HG03139 (cell line): ENCODE measurements around the gene PRAMEF12.
"Not testable (repeated sequence)": the region's sequence is repeated elsewhere in the genome, so short reads cannot be mapped to it uniquely, and the experiment has no call there.

Experiments
- ATAC-seq: cut with Tn5 transposase; IDR thresholded peaks from one replicate; pipeline ENCODE4 v1.9.1; 2021; ENCODE audit not compliant: unreplicated experiment

The PRAMEF12 gene

GRCh38 chr1:12773438-12773837, at the start of gene PRAMEF12:
PRAMEF12 (plus strand) TSS chr1:12773738; CDS start chr1:12774868, 1,130 bp downstream.
- ATAC-seq = no peak

- no peak for ATAC-seq
These were observed 45.1 kb upstream of the PRAMEF12 start for GRCh38 chr1:12728391-12728790.

DNA sequence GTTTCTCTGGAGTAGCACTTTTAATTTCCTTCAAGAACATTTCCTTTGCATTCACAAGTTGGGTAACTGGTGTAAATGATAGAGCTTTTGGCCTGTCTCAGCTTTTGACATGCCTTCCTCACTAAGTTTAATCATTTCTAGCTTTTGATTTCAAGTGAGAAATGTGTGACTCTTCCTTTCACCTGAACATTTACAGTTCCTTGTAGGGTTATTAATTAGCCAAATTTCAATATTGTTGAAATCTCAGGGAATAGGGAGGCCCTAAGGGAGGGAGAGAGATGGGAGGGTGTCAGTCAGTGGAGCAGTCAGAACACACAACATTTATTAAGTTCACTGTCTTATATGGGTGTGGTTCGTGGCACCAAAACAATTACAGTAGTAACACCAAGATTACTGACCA, 43.4 kb upstream of the PRAMEF12 start:
- no peak for ATAC-seq

DNA sequence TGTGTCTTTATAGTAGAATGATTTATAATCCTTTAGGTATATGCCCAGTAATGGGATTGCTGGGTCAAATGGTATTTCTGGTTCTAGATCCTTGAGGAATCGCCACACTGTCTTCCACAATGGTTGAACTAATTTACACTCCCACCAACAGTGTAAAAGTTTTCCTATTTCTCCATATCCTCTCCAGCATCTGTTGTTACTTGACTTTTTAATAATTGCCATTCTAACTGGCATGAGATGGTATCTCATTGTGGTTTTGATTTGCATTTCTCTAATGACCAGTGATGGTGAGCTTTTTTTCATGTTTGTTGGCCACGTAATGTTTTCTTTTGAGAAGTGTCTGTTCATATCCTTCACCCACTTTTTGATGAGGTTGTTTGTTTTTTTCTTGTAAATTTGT, 42.5 kb upstream of the PRAMEF12 start:
- not testable (repeated sequence) for ATAC-seq

DNA sequence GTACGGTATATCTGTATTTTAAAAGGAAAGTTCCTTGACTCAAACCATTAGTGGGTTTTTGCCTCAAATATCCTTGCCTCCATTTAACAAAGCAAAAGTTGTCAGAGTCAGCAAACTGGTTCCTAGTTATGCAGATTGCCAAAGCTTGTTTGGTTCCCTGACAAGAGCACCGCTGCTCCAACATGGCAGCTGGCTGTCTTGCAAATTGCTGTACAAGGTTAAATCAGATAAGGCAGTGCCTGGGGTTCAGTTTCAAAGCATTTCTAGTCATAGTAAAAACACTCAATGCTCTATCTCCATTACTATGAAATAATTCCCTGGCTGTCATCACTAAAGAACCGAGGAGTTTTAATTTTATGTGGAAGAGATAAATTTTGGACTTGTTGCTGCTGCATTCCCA, 38.9 kb upstream of the PRAMEF12 start:
- no peak for ATAC-seq

DNA sequence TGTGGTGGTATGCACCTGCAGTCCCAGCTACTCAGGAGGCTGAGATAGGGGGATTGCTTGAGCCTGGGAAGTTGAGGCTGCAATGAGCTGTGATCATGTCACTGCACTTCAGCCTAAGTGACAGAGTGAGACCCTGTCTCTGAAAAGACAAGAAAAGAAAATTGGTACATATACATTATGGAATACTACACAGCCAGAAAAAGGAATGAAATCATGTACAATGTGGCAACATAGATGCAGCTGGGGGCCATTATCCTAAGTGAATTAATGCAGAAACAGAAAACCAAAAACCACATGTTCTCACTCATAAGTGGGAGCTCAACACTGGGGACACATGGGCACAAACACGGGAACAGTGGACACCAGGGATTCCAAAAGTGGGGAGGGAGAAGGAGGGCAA, 34.6 kb upstream of the PRAMEF12 start:
- no peak for ATAC-seq

- no peak for ATAC-seq
These were observed 33.9 kb upstream of the PRAMEF12 start for GRCh38 chr1:12739613-12740012.

- no peak for ATAC-seq
These were observed 31.6 kb upstream of the PRAMEF12 start for GRCh38 chr1:12741946-12742345.

GRCh38 chr1:12745126-12745991, 28.2 kb upstream of the PRAMEF12 start:
- no peak for ATAC-seq

DNA sequence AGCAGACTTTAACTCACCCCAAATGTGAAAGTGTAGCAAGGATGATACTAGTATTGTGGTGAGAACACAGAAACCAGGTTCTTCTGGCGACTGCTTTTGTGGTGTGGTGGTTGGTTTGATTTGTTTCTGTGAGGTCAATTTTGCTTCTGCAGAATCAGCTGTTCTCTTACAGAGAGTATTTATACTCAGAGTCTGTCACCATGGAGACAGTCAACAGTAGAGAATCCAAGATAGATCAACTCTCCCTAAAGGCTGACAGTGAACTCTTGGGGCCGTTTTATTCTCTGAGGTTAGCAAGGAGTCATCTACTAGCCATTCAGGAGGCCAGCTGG, 27.6 kb upstream of the PRAMEF12 start, which contains the start of gene CFAP107:
Gene CFAP107 (plus strand): TSS at position 209 of the 332 bp plus-strand sequence. CDS start 231 bp downstream, outside the sequence.
- ATAC-seq = no peak

GRCh38 chr1:12748778-12749355, 24.7 kb upstream of the PRAMEF12 start:
- no peak for ATAC-seq

DNA sequence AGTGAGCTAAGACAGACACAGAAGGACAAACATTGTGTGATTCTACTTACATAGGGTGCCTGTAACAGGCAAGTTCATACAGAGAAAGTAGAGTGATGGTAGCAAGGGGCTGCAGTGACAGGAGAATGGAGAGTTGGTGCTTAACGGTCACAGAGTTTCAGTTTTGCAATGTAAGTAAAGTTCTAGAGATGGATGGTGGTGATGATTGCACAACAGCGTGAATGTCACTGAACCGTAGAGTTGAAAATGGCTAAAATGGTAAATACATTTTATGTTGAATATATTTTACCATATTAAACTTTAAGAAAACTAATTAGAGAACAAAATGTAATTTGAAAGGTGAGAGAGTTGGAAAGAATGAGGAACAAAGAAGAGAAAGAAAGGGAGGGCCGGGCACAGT, 18.8 kb upstream of the PRAMEF12 start:
- no peak for ATAC-seq

- ATAC-seq = no peak
These were observed 17.3 kb upstream of the PRAMEF12 start for GRCh38 chr1:12756273-12756672.

GRCh38 chr1:12756768-12757413, 16.6 kb upstream of the PRAMEF12 start:
- ATAC-seq = no peak

DNA sequence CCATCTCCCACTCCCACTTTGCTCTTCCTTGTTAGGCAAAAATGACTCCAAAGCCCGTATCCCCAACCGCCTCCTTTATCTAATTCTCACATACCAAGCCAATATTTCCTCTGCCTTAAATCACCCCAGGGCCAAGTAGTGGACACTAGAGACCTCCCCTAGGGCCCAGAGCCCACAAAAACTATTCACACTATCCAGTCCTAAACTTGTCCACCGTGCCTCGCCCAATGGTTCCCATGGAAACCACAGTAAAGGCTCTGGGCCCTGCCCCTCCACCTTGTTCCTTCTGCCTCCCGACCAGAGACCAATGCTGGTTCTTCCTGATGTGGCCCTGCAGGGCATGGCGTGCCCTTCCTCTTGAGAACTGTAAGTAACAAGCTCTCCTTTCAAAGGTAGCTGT, 15.7 kb upstream of the PRAMEF12 start:
- ATAC-seq = no peak

- ATAC-seq = no peak
These were observed 13.2 kb upstream of the PRAMEF12 start for GRCh38 chr1:12760256-12760795.

DNA sequence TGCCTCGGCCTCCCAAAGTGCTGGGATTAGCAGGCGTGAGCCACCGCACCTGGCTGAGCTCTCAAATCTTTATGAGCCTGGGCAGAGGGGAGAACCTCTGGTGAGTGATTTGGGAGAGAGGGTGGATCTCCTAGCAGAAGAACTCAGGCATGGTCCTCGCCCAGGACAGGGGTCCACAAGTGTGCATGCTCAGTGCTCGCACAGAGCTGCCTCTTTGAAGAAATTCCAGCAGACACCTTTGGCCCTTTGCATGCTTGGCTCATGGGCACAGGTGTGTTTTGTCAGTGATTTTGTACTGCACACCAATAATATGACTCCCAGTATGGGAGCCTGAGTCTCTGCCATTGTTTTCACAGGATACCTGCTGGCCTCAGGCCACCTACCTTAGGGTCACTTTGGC, 11.8 kb upstream of the PRAMEF12 start:
- no peak for ATAC-seq

DNA sequence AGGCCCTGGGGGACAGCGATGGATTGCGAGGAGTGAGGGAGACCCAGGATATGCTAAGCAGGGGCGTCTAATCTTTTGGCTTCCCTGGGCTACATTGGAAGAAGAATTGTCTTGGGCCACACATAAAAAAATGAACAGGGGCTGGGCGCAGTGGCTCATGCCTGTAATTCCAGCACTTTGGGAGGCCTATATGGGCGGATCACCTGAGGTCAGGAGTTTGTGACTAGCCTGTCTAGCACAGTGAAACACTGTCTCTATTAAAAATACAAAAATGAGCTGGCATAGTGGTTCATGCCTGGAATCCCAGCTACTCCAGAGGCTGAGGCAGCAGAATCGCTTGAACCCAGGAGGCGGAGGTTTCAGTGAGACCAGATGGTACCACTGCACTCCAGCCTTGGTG, 10.8 kb upstream of the PRAMEF12 start:
- ATAC-seq = no peak

DNA sequence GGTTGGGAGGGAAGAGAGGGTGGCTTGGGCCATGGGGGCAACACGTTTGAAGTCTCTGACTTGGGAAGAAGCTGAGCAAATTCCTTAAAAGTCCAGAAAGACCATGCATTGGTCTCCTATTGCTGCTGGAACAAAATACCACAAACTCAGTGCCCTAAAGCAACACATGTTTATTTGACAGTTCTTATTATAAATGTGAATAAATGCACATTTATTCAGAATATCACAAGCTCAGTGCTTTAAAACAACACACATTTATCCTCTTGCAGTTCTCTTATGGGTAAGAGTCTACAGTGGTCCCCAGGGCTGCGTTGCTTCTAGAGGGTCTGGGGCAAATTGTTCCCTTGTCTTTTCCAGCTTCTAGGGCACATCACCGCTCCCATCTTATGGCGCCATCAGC, 10.1 kb upstream of the PRAMEF12 start:
- ATAC-seq = no peak

- no peak for ATAC-seq
These were observed 9.5 kb upstream of the PRAMEF12 start for GRCh38 chr1:12764016-12764415.

GRCh38 chr1:12769031-12769430, 4.5 kb upstream of the PRAMEF12 start:
- no peak for ATAC-seq

DNA sequence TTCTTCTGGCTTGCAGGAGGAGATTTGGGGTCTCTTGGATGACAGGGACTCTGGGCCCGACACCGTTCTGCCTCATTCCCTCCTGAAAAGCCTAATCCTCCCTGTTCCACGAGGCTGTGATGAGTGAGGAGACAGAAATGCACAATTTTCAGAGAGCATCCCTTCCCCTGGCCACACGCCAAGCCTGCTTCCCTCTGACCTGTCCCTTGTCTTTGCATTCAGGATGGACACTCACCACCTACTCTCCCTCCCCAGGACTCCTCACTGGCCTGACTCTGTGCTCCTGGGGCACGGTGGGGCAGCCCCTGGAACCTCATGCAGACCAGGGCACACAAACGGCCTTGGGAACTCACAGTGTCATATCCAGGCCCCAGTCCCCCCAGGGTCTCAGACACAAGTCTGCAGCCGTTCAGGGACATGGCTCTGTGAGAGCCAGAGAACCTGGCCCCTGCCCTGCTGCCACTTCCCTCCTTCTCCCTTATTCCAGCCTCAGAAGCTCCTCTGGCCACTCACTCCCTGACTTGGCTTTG, 3.5 kb upstream of the PRAMEF12 start:
- ATAC-seq = no peak
